Endodermal cell (in vitro differentiated cells): Measurements from ENCODE around the gene SVOPL. TPM values are rescaled to one million over a fixed set of nuclear protein-coding genes. Genes with fewer than 3 reads are reported as not detected.

Experiments
- DNase-seq: peaks from one replicate; pipeline ENCODE4 v3.0.0-alpha.2; 2017
- H3K27ac ChIP-seq: 2 replicates; pipeline ENCODE4 v1.5.1; 2013; ENCODE audit warnings: mild to moderate bottlenecking, low read depth, low read length, moderate library complexity
- H3K27me3 ChIP-seq: 2 replicates; pipeline ENCODE4 v1.6.1; 2013; ENCODE audit warnings: mild to moderate bottlenecking, low read length, moderate library complexity; ENCODE audit not compliant: insufficient read depth, control insufficient read depth, poor library complexity, severe bottlenecking
- H3K36me3 ChIP-seq: 2 replicates; pipeline ENCODE4 v1.7.0; 2013; ENCODE audit warnings: mild to moderate bottlenecking, low read length, moderate library complexity; ENCODE audit not compliant: control insufficient read depth, insufficient read depth
- H3K4me1 ChIP-seq: one replicate; pipeline ENCODE4 v1.7.0; 2013; ENCODE audit warnings: low read length; ENCODE audit not compliant: control insufficient read depth, insufficient read depth
- H3K4me3 ChIP-seq: 2 replicates; pipeline ENCODE4 v1.5.1; 2013; ENCODE audit warnings: mild to moderate bottlenecking, low read length, moderate library complexity
- H3K9ac ChIP-seq: 2 replicates; pipeline ENCODE4 v1.6.1; 2013; ENCODE audit warnings: mild to moderate bottlenecking, low read length, moderate library complexity; ENCODE audit not compliant: poor library complexity, severe bottlenecking; ENCODE audit errors: extremely low read depth
- H3K9me3 ChIP-seq: 2 replicates; pipeline ENCODE4 v1.6.1; 2013; ENCODE audit warnings: mild to moderate bottlenecking, low read length, moderate library complexity; ENCODE audit not compliant: control insufficient read depth
- H3K27ac Mint-ChIP-seq: 2 replicates; pipeline ENCODE4 v1.8.0; 2020; ENCODE audit warnings: mixed read lengths
- H3K27me3 Mint-ChIP-seq: 2 replicates; pipeline ENCODE4 v1.8.0; 2021; ENCODE audit warnings: mild to moderate bottlenecking, mixed read lengths; ENCODE audit not compliant: insufficient read depth
- H3K36me3 Mint-ChIP-seq: 2 replicates; pipeline ENCODE4 v1.8.0; 2020; ENCODE audit warnings: low read depth, mixed read lengths
- H3K4me1 Mint-ChIP-seq: 2 replicates; pipeline ENCODE4 v1.8.0; 2020; ENCODE audit warnings: mixed read lengths
- H3K4me3 Mint-ChIP-seq: 2 replicates; pipeline ENCODE4 v1.8.0; 2020; ENCODE audit warnings: mild to moderate bottlenecking, moderate library complexity, mixed read lengths
- H3K9me3 Mint-ChIP-seq: 2 replicates; pipeline ENCODE4 v1.8.0; 2020; ENCODE audit warnings: mild to moderate bottlenecking, mixed read lengths
- CTCF ChIP-seq: fragments of 200-600 bp; sonication (generic); conservative IDR thresholded peaks from 2 replicates; pipeline ENCODE4 v1.5.0; 2021; ENCODE audit warnings: antibody characterized with exemption, mild to moderate bottlenecking
- WGBS, 2 experiments: methylation state at CpG; one replicate each; pipeline versions ENCODE4 v1.1.5 to v1.1.7; 2013; ENCODE audit warnings: missing lambda C conversion rate in 2 of 2, mixed read lengths in 1 of 2; ENCODE audit not compliant: insufficient coverage in 1 of 2, insufficient read length in 1 of 2; 5-methylcytosine and 5-hydroxymethylcytosine counted together
- total RNA-seq, 2 donors: library from RNA; stranded (reverse); fragmentation: NEBNext Ultra II Directional in 1 of 2; extraction: Animal tissue kit (Norgen Biotek cat#: 25700) in 1 of 2; gene quantifications; 2 replicates in 1 of 2; 3 replicates in 1 of 2; pipeline ENCODE4 v1.2.1, GENCODE V29; 2021

Gene SVOPL
- total RNA-seq, 2 donors from 2014 or later = 0.86 to 0.95 TPM

- H3K9me3 ChIP-seq = peaks cover 10% of the 10 kb centered on the region
- Mint-ChIP-seq H3K9me3 (peaks cover 17% of the 10 kb centered on the region), H3K27ac (peak overlapping the region; percentile 67), H3K27me3 (no peaks in the 10 kb centered on the region), H3K4me1 (peaks cover 29% of the 10 kb centered on the region), H3K36me3 (no peaks in the 10 kb centered on the region), H3K4me3 (peak overlapping the region; percentile 77)
- H3K36me3 ChIP-seq = no peaks in the 10 kb centered on the region
- WGBS, 2 experiments = 66 to 69% methylated on average over 4 of the region's 4 CpGs
- TF ChIP-seq CTCF = no peak
- no peak overlapping the region for H3K27ac ChIP-seq
- H3K9ac ChIP-seq = no peak overlapping the region
- no peaks in the 10 kb centered on the region for H3K27me3 ChIP-seq
- no peak for DNase-seq
- H3K4me3 ChIP-seq = no peak overlapping the region
- peaks cover 4% of the 10 kb centered on the region for H3K4me1 ChIP-seq
These were observed 35.9 kb downstream of the SVOPL start for GRCh38 chr7:138665249-138665648.

- peak overlapping the region; percentile 9 for H3K27ac ChIP-seq
- H3K4me1 ChIP-seq = no peaks in the 10 kb centered on the region
- Mint-ChIP-seq H3K27ac (peak overlapping the region; percentile 50), H3K4me3 (peak overlapping the region; percentile 77), H3K4me1 (peaks cover 19% of the 10 kb centered on the region), H3K27me3 (no peaks in the 10 kb centered on the region), H3K36me3 (no peaks in the 10 kb centered on the region), H3K9me3 (peaks cover 14% of the 10 kb centered on the region)
- peaks cover 10% of the 10 kb centered on the region for H3K9me3 ChIP-seq
- peak; percentile 69 for DNase-seq
- no peaks in the 10 kb centered on the region for H3K36me3 ChIP-seq
- peak overlapping the region; percentile 79 for H3K4me3 ChIP-seq
- 45 to 47% methylated on average over 24 to 59 of the region's 59 CpGs for WGBS, 2 experiments
- H3K27me3 ChIP-seq = no peaks in the 10 kb centered on the region
- H3K9ac ChIP-seq = peak overlapping the region; percentile 40
- TF ChIP-seq CTCF = peak; percentile 19
These were observed 37.1 kb downstream of the SVOPL start for GRCh38 chr7:138663725-138664710.

GRCh38 chr7:138662991-138663320 is 38.2 kb downstream of the SVOPL start:
- Histone ChIP-seq H3K27me3 (no peaks in the 10 kb centered on the region), H3K9ac (no peak overlapping the region), H3K4me1 (no peaks in the 10 kb centered on the region), H3K4me3 (no peak overlapping the region), H3K36me3 (no peaks in the 10 kb centered on the region), H3K27ac (no peak overlapping the region), H3K9me3 (peaks cover 8% of the 10 kb centered on the region)
- peaks cover 16% of the 10 kb centered on the region for H3K4me1 Mint-ChIP-seq
- WGBS, 2 experiments = 79 to 85% methylated on average over 6 of the region's 6 CpGs
- DNase-seq = no peak
- H3K9me3 Mint-ChIP-seq = peaks cover 9% of the 10 kb centered on the region
- no peak overlapping the region for H3K27ac Mint-ChIP-seq
- H3K27me3 Mint-ChIP-seq = no peaks in the 10 kb centered on the region
- no peak for TF ChIP-seq CTCF
- H3K4me3 Mint-ChIP-seq = no peak overlapping the region
- H3K36me3 Mint-ChIP-seq = peaks cover 2% of the 10 kb centered on the region
